AG04450 (cell line): ENCODE measurements around the gene RPP40. TPM values are rescaled to one million over a fixed set of nuclear protein-coding genes. Genes with fewer than 3 reads are reported as not detected.

Experiments
- CTCF ChIA-PET: fragments of 300-600, 350-600 bp; formaldehyde crosslinking; extraction: SDS; loops from one replicate; lab custom pipeline; 2022; ENCODE audit warnings: antibody characterized with exemption, inconsistent platforms; lab: Charles Lee
- POLR2A ChIA-PET: fragments of 350-600 bp; formaldehyde crosslinking; extraction: SDS; loops from one replicate; lab custom pipeline; 2021; ENCODE audit warnings: antibody characterized with exemption, inconsistent platforms; lab: Yijun Ruan, JAX
- DNase-seq: peaks from one replicate; pipeline ENCODE4 v3.0.0-alpha.2; 2011; ENCODE audit warnings: low read depth, low spot score
- H3K27ac ChIP-seq: one replicate; pipeline ENCODE4 v1.5.1; 2012; ENCODE audit warnings: low read depth, low read length, control low read depth
- H3K27me3 ChIP-seq: one replicate; pipeline ENCODE4 v1.6.0; 2012; ENCODE audit warnings: low read length; ENCODE audit not compliant: control insufficient read depth, insufficient read depth
- H3K4me3 ChIP-seq: 2 replicates; pipeline ENCODE4 v1.5.1; 2011; ENCODE audit warnings: mild to moderate bottlenecking, low read depth, low read length, control low read depth
- H3K9me3 ChIP-seq: 2 replicates; pipeline ENCODE4 v1.5.1; 2012; ENCODE audit warnings: low read length; ENCODE audit not compliant: control insufficient read depth, insufficient read depth
- polyA plus RNA-seq: library from polyadenylated mRNA; depleted of rRNA; stranded (reverse); fragments of >200 nt; gene quantifications from 2 replicates; pipeline ENCODE4 v1.2.3, GENCODE V29; 2011
- TF ChIP-seq, protein P1 (sequence below): IDR thresholded peaks from 2 replicates; pipeline ENCODE4 v1.5.1; 2011; ENCODE audit warnings: low read depth, low read length, control low read depth, inconsistent platforms

RPP40 gene
- polyA plus RNA-seq, 1 experiment = 8.2 TPM

- H3K9me3 ChIP-seq = no peaks in the 10 kb centered on the region
- POLR2A ChIA-PET = interaction anchor here (0.6 kb wide), 1 partner anchor 23 kb away, joined by 3 read pairs; no protein-coding TSS in a partner anchor
- H3K27ac ChIP-seq = peak overlapping the region; percentile 31
- TF ChIP-seq, protein P1, sequence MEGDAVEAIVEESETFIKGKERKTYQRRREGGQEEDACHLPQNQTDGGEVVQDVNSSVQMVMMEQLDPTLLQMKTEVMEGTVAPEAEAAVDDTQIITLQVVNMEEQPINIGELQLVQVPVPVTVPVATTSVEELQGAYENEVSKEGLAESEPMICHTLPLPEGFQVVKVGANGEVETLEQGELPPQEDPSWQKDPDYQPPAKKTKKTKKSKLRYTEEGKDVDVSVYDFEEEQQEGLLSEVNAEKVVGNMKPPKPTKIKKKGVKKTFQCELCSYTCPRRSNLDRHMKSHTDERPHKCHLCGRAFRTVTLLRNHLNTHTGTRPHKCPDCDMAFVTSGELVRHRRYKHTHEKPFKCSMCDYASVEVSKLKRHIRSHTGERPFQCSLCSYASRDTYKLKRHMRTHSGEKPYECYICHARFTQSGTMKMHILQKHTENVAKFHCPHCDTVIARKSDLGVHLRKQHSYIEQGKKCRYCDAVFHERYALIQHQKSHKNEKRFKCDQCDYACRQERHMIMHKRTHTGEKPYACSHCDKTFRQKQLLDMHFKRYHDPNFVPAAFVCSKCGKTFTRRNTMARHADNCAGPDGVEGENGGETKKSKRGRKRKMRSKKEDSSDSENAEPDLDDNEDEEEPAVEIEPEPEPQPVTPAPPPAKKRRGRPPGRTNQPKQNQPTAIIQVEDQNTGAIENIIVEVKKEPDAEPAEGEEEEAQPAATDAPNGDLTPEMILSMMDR = 0 out of 2 replicates have a peak, but pooled peaks have one; percentile 25
- peak overlapping the region; percentile 63 for H3K4me3 ChIP-seq
- H3K27me3 ChIP-seq = no peaks in the 10 kb centered on the region
- no peak for DNase-seq
- CTCF ChIA-PET = interaction anchor here (0.6 to 1.2 kb wide), 2 partner anchors 22 to 493 kb away, joined by 4 read pairs; no protein-coding TSS in a partner anchor
Measured at GRCh38 chr6:5025911-5026819, 22.3 kb upstream of the RPP40 start.

GRCh38 chr6:5023923-5024322 lies 20.1 kb upstream of the RPP40 start:
- TF ChIP-seq, protein P1 = no peak
- Histone ChIP-seq H3K9me3 (no peaks in the 10 kb centered on the region), H3K27ac (no peak overlapping the region), H3K4me3 (no peak overlapping the region), H3K27me3 (peaks cover 5% of the 10 kb centered on the region)
- ChIA-PET POLR2A (no interaction called here), CTCF (no interaction called here)
- DNase-seq = no peak

- ChIA-PET CTCF (interaction anchor here (1.0 kb wide), 1 partner anchor 12 kb away, joined by 3 read pairs; no protein-coding TSS in a partner anchor), POLR2A (no interaction called here)
- H3K4me3 ChIP-seq = no peak overlapping the region
- H3K27me3 ChIP-seq = peaks cover 5% of the 10 kb centered on the region
- no peak for DNase-seq
- no peak overlapping the region for H3K27ac ChIP-seq
- no peaks in the 10 kb centered on the region for H3K9me3 ChIP-seq
- TF ChIP-seq, protein P1 = no peak
Measured at GRCh38 chr6:5020142-5020541, 16.3 kb upstream of the RPP40 start.

DNA sequence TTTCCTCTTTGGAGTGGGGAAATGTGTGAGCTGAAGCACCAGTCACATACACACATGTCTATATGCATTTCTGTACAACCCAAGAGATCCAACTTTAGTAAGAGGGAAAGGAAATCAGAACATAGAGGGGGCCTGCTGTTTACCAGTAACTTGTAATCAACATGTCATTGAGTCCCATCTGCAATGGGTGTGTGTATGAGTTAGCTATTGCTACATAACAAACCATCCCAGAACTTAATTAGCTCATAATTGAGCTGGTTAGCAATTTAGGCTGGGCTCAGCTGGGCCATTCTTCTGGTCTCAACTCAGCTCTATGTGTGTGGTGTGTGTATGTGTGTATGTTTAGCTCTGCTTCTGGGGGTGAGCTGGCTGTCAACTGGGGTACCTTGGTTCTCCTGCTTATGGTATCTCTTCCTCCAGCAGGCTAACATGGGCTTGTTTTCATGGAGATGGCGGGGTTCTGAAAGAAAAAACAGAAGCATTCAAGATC lies 10.3 kb upstream of the RPP40 start:
- H3K9me3 ChIP-seq = peaks cover 5% of the 10 kb centered on the region
- no peaks in the 10 kb centered on the region for H3K27me3 ChIP-seq
- no peak for DNase-seq
- no peak overlapping the region for H3K4me3 ChIP-seq
- H3K27ac ChIP-seq = no peak overlapping the region
- ChIA-PET CTCF (interaction anchor here (2.1 to 3.0 kb wide), 2 partner anchors 10 to 16 kb away, joined by 11 to 12 read pairs; partner anchors contain the start of gene RPP40), POLR2A (no interaction called here)
- TF ChIP-seq, protein P1 = no peak

DNA sequence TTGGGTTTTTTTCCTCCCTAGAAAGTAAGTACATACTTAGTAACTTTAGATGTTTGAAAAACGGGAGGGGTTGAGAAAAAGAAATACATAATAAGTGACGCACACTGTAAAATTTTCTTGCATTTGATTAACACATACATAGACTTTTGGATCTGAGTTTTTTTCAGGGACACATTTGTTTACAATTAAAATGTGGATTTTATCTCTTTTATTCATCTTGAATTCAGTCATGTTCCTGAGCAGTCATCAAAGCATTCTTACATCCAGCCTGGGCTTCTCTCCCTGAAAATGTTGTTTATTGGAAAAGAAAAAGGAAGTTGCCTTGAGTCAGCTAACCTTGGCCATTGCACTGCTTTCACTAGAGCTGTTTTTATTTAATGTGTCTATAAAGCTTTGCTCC lies 8.7 kb upstream of the RPP40 start:
- H3K4me3 ChIP-seq = no peak overlapping the region
- H3K9me3 ChIP-seq = peaks cover 5% of the 10 kb centered on the region
- H3K27ac ChIP-seq = no peak overlapping the region
- ChIA-PET CTCF (interaction anchor here (1.7 to 3.0 kb wide), 2 partner anchors 9 to 18 kb away, joined by 11 to 12 read pairs; partner anchors contain the start of gene RPP40), POLR2A (no interaction called here)
- DNase-seq = no peak
- TF ChIP-seq, protein P1 = no peak
- H3K27me3 ChIP-seq = no peaks in the 10 kb centered on the region
